ENCODE measurements around the gene TASOR.
"Not testable (repeated sequence)": the region's sequence is repeated elsewhere in the genome, so short reads cannot be mapped to it uniquely, and the experiment has no call there.

Gene TASOR

DNA sequence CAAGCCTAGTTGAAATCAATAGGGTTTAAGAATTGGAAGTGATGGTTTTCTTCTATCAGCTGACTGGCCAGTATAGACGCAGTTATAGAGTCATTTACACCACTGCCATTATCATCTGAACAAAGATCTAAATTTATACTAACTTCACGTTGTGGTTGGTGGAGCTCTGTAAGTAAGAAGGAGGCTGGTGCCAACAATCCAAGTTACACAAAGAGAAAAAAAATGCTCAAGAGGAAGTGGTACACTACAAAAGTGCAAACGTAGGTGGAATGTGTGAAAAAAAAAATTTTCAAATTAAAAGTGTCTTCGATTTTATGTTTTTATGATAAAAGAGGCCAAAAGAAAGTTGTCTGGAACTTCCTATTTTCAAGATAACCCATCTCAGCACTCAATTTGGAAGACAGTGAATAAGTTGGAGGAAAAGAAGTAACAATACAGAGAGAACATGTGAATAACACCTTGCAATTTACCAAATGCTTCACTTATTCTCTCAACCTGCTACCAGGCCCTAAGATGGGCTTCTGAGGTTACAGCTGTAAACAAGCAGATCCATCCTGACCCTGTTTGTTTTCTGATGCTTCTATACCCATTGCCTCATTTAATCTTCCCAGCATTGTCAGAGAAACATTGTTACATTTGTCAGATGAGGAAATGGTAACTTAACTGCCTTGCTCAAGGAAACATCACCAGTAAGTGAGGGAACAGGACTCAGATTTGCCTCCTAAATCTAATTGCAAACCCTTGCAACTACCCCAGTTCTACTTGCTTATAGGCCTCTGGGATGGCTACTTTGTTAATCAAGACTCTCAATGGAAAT is 12.0 kb upstream of the TASOR start:
- H3K4me3 ChIP-seq (ENCODE audit: low read length) = no peak overlapping the region
- no peak for TF ChIP-seq ZNF274 (IDR thresholded peaks at IDR 0.05; ENCODE audit: low read depth, low read length)

DNA sequence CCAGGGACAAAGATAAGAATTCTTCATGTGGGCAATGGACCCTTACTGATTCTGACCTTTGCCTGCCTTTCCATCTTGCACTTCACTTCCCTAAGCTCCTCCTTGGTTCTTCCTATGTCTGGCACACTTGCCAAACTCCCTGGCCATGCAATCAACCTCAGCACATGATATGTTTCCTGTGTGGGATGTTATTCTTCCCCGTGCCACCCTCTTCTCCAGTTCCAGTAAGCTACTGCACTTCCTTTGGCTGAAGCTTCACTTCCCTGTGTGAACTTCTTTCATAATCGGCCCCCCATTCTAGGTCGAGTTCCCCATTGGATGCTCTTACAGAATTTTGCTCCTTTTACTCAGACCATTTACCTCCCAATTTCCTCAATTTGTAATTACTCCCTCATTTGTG is 10.7 kb upstream of the TASOR start:
- TF ChIP-seq ZNF274 (IDR thresholded peaks at IDR 0.05; ENCODE audit: low read depth, low read length) = no peak

DNA sequence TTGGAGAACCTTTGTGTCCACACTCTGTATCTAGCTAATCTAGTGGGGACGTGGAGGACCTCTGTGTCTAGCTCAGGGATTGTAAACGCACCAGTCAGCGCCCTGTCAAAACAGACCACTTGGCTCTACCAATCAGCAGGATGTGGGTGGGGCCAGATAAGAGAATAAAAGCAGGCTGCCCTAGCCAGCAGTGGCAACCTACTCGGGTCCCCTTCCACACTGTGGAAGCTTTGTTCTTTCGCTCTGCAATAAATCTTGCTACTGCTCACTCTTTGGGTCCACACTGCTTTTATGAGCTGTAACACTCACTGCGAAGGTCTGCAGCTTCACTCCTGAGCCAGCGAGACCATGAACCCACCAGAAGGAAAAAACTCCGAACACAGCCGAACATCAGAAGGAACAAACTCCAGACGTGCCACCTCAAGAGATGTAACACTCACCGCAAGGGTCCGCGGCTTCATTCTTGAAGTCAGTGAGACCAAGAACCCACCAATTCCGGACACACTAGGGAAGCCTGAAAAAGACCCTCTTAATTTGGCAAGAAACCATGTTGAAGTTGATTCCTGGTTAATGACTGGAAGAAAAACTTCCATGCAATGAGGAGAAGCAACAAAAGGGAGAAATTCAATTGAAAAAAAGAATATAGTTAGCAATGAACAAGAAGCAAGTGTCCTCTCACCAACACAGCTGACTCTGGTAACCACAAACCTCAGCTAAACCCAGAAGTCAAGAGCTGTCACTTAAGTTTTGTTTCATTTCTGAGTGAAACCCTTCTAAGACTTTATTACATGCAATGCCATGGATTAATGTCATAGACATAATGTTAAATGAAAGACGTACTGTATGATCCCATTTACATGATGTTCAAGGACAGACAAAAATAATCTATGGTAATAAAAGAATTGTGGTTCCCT is 9.7 kb upstream of the TASOR start:
- not testable (repeated sequence) for H3K4me3 ChIP-seq (ENCODE audit: low read length)

More for the DNA sequence above, 10.7 kb upstream of the TASOR start:
- H3K4me3 ChIP-seq (ENCODE audit: low read length) = no peak overlapping the region

DNA sequence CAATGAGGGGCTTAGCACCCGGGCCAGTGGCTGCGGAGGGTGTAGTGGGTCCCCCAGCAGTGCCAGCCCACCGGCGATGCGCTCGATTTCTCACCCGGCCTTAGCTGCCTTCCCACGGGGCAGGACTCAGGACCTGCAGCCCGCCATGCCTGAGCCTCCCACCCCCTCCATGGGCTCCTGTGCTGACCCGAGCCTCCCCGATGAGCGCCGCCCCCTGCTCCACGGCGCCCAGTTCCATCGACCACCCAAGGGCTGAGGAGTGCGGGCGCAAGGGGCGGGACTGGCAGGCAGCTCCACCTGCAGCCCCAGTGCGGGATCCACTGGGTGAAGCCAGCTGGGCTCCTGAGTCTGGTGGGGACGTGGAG is 8.9 kb upstream of the TASOR start:
- H3K4me3 ChIP-seq (ENCODE audit: low read length) = not testable (repeated sequence)

DNA sequence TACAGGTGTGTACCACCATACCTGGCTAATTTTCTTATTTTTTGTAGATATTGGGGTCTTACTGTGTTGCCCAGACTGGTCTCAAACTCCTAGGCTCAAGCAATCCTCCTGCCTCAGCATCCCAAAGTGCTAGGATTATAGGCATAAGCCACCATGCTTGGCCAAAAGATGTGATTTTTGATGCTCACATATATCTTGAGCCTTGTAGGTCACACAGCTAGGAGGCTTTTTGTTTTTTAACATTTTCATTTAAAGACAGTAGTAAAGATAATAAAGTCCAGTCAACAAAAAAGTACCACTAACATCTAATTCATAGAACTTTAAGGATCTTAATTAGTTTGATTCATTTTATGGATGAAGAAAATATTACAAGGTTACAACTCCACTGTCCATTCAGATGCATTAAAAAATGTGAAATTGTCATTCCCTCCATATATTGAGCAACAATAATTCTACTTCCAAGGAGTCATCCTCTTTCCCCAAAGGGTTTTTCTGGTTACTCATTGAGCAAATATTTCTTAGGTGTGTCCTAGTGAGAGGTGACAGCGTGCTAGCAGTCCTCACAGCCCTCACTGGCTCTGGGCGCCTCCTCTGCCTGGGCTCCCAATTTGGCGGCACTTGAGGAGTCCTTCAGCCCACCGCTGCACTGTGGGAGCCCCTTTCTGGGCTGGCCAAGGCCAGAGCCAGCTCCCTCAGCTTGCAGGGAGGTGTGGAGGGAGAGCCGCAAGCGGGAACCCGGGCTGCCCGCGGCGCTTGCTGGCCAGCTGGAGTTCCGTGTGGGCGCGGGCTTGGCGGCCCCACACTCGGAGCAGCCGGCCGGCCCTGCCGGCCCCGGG is 8.3 kb upstream of the TASOR start:
- TF ChIP-seq ZNF274 (IDR thresholded peaks at IDR 0.05; ENCODE audit: low read depth, low read length) = no peak

DNA sequence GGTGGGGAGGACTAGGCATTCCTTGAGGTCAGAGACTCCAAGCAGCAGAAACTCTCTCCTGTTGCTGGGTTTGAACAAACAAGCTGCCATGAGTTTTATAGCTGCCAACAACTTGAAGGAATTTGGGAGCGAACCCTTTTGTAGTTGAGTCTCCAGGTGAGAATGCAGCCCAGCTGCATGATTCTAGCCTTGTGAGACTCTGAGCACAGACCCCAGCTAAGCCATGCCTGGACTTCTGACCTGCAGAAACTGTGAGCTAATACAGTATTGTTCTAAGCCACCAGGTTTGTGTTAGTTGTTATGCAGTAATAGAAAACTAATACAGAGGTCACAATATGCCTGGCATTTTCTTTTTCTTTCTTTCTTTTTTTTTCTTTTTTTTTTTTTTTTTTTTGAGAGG is 6.2 kb upstream of the TASOR start:
- no peak for TF ChIP-seq ZNF274 (IDR thresholded peaks at IDR 0.05; ENCODE audit: low read depth, low read length)
- H3K4me3 ChIP-seq (ENCODE audit: low read length) = no peak overlapping the region

More for the DNA sequence above, 8.3 kb upstream of the TASOR start:
- no peak overlapping the region for H3K4me3 ChIP-seq (ENCODE audit: low read length)

DNA sequence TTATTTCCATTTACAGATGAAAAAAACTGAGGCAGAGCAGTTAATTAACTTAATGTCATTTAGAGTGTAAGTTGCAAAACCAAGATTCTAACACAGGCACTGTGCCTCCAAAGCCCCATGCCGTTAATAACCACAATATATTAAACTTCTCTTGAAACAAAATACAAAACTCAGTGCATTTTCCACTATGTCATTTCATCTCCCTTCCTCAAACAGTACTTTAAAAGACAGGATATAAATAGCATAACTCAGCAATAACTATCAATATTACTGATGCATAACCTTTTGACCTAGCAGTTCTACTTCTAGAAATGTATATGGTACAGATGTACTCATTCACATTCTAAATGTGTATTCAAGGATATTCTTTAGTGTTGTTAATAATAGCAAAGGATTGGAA is 5.1 kb upstream of the TASOR start:
- no peak for TF ChIP-seq ZNF274 (IDR thresholded peaks at IDR 0.05; ENCODE audit: low read depth, low read length)
- no peak overlapping the region for H3K4me3 ChIP-seq (ENCODE audit: low read length)

DNA sequence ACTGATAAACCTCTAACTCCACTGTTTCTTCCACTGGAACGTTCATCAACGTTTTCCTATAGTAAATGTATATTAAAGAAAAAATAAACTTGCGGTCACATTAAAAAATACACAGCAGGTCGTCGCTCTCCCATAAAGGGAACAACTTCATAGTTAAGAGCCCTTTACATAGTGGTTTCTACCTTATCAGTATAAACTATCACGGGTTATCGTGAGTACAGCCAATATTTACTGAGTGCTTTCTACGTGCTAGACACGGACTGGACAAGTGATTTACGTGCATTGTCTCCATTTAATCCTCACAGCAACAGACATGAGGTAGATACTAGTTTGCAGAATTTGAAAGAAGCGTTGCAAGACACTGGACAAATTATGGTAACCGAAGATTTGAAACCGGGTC is 964 bp upstream of the TASOR start:
- no peak for TF ChIP-seq ZNF274 (IDR thresholded peaks at IDR 0.05; ENCODE audit: low read depth, low read length)
- H3K4me3 ChIP-seq (ENCODE audit: low read length) = no peak overlapping the region

DNA sequence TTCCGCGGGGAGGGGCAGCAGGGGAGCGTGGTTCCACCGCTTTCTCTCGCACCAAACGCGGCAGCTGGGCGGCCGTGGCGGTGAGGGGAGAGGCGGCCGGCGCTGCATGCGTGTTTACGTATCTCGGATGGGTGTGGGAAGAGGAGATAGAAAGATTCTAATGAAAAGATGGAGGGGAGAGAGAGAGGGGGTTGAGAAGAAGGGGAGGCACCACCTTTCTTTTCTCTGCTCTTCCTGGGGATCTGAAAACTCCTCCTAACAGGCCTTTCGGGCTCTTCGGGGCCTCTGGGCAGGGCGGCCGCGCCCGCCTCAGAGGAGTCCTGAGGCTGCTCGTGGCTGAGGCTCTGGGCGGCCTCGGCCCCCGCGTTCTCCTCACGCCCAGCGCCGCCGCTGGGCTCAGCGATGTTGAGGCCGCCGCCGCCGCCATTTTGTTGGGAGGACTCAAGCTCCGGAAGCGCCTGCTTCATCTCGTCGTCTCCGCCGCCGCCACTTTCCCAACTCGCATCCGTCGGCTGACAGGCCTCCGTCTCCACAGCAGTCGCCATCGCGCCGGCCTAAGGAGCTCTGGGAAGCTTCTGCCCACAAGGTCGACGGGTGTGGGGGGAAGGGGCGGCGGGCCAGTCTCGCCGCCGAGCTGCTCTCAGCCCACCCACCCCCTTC is 473 bp downstream of the TASOR start:
- H3K4me3 ChIP-seq (ENCODE audit: low read length) = peak overlapping the region; percentile 91
- TF ChIP-seq ZNF274 (IDR thresholded peaks at IDR 0.05; ENCODE audit: low read depth, low read length) = no peak

DNA sequence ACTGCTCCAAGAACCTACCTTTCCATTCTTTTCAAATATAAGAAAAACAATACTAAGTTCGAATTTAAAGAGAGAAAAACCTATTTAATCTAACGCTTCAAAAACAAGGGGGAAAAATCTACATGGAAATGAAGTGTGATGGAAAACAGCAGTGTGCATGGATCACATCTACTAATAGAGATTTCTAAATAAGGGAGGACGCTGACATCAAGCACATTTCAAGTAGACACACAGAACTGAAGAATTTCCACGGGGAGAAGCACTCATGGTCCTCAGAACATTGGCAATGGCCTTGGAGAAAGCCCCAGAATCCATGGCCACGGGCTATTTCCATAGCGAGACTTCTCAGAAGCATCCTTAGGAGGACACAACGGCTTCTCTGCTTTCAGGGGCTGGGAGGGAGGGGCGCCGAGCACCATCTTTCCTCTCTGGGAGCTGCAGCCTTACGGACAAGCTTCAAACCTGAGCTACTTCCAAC is 1.0 kb downstream of the TASOR start:
- no peak for TF ChIP-seq ZNF274 (IDR thresholded peaks at IDR 0.05; ENCODE audit: low read depth, low read length)
- H3K4me3 ChIP-seq (ENCODE audit: low read length) = peak overlapping the region; percentile 91

DNA sequence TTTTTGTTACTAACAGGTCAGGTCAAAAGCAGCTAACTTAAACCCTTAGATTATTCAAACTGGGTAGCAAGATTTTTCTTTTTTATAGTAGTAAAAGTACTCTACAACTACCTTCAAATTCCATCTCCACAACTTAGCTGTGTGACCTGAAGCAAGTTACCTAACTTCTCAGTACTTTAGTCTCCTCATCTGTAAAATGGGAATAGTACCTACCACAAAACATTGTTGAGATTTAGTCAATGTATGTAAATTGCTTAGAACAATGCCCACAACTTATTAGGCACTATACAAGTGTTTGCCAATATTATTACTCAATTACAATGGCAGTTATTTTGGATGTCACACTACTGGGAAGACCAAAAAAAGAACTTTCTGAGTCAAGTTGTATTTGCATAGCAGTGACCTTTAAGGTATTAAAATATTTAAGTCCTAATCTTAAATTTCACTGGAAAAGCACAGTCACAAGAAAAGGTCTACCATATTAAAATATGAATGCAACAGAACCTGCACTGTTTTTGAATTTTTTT is 2.9 kb downstream of the TASOR start:
- peak overlapping the region; percentile 91; the same call in 1 of the 2 replicates for H3K4me3 ChIP-seq (ENCODE audit: low read length)
- TF ChIP-seq ZNF274 (IDR thresholded peaks at IDR 0.05; ENCODE audit: low read depth, low read length) = no peak

DNA sequence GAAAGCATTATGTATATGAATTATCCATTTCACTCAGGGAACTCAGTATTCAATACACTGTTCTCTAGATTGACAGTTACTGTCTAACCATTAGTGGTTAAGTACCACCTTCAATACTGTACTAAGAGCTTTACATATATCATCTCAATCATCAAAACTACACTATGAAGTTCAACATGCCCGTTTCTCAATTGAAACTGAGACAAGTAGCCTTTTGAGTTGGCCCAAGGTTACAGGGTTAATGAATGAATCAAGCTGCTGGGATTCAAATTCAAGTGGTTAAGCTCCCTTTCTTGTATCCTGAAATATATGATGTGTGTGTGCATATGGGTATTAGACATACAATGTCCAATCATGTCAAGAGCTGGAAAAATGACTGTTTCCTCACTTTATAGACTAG is 5.8 kb downstream of the TASOR start:
- TF ChIP-seq ZNF274 (IDR thresholded peaks at IDR 0.05; ENCODE audit: low read depth, low read length) = no peak
- no peak overlapping the region for H3K4me3 ChIP-seq (ENCODE audit: low read length)

DNA sequence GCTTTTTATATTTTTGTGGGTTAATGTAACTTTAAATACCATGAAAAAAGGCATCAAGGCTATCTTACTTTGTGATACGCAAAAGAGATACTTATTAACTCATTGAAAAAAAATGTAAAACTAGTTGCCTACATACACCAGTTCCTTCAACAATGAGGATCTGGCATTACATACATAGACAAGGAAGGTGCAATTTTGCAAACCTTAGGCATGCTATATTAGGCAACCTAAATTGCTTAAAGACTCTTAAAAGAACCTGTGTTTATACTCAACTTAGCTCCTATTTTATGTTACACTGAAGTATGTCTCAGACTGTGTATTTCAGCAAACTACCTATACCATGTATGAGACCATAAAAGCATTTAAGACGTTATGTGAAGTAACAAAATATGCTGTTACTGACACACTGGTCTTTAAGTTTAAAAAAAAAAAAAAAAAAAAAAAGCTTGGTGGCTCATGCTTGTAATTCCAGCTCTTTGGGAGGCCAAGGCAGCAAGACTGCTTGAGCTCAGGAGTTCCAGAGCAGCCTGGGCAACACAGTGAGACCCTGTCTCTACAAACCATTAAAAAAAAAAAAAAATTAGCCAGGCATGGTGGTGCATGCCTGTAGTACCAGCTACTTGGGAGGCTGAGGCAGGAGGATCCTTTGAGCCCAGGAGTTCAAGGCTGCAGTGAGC is 9.1 kb downstream of the TASOR start:
- no peak overlapping the region for H3K4me3 ChIP-seq (ENCODE audit: low read length)
- no peak for TF ChIP-seq ZNF274 (IDR thresholded peaks at IDR 0.05; ENCODE audit: low read depth, low read length)

Measured in GM08714 (cell line).